Smooth muscle cell (in vitro differentiated cells): Measurements from ENCODE around the gene DPP10. TPM values are rescaled to one million over a fixed set of nuclear protein-coding genes. Genes with fewer than 3 reads are reported as not detected.

Experiments
- DNase-seq: peaks from one replicate; lab custom pipeline; 2025; ENCODE audit not compliant: unreplicated experiment; lab: John Stamatoyannopoulos, UW
- H2AFZ ChIP-seq: fragments of 200-600 bp; sonication (generic); 2 replicates; pipeline ENCODE4 v1.6.0; 2016; ENCODE audit warnings: antibody characterized with exemption, low read depth, mild to moderate bottlenecking
- H3F3A ChIP-seq: fragments of 200-600 bp; sonication (generic); 2 replicates; pipeline ENCODE4 v1.6.0; 2017; ENCODE audit warnings: antibody characterized with exemption, low read depth
- H3K27ac ChIP-seq: fragments of 200-600 bp; sonication (generic); 2 replicates; pipeline ENCODE4 v1.5.1; 2016; ENCODE audit warnings: low read depth, mild to moderate bottlenecking
- H3K27me3 ChIP-seq: fragments of 200-600 bp; sonication (generic); 2 replicates; pipeline ENCODE4 v1.6.1; 2016; ENCODE audit warnings: low read depth, mild to moderate bottlenecking
- H3K36me3 ChIP-seq: fragments of 200-600 bp; sonication (generic); 2 replicates; pipeline ENCODE4 v1.5.1; 2016; ENCODE audit warnings: low read depth
- H3K4me1 ChIP-seq: fragments of 200-600 bp; sonication (generic); 2 replicates; pipeline ENCODE4 v1.5.1; 2016; ENCODE audit warnings: low read depth
- H3K4me2 ChIP-seq: fragments of 200-600 bp; sonication (generic); 2 replicates; pipeline ENCODE4 v1.6.0; 2016; ENCODE audit warnings: mild to moderate bottlenecking
- H3K4me3 ChIP-seq: fragments of 200-600 bp; sonication (generic); 2 replicates; pipeline ENCODE4 v1.5.1; 2016; ENCODE audit warnings: mild to moderate bottlenecking
- H3K79me2 ChIP-seq: fragments of 200-600 bp; sonication (generic); 2 replicates; pipeline ENCODE4 v1.6.0; 2016; ENCODE audit warnings: low read depth, mild to moderate bottlenecking
- H3K9ac ChIP-seq: fragments of 200-600 bp; sonication (generic); 2 replicates; pipeline ENCODE4 v1.6.0; 2016; ENCODE audit warnings: low read depth
- H3K9me3 ChIP-seq: fragments of 200-600 bp; sonication (generic); replicated peaks from 2 replicates; pipeline ENCODE4 v1.5.1; 2016; ENCODE audit warnings: low read depth
- H4K20me1 ChIP-seq: fragments of 200-600 bp; sonication (generic); 2 replicates; pipeline ENCODE4 v1.6.0; 2016; ENCODE audit warnings: low read depth
- WGBS: methylation state at CpG from one replicate; pipeline ENCODE4 v1.1.7; 2016; ENCODE audit warnings: low lambda C conversion rate; 5-methylcytosine and 5-hydroxymethylcytosine counted together
- polyA plus RNA-seq: library from polyadenylated mRNA; unstranded; fragments of >200 nt; fragmentation: Nextera tagmentation; extraction: Ambion mirVana; gene quantifications from 2 replicates; pipeline ENCODE4 v1.2.1, GENCODE V29; 2016
- total RNA-seq: library from RNA; depleted of rRNA; stranded (reverse); fragments of >200 nt; gene quantifications from 2 replicates; pipeline ENCODE4 v1.2.3, GENCODE V29; 2014
- TF ChIP-seq, protein P1 (sequence below): fragments of 200-600 bp; sonication (generic); IDR thresholded peaks from 2 replicates; pipeline ENCODE4 v1.5.1; 2017; ENCODE audit warnings: borderline replicate concordance, mild to moderate bottlenecking, antibody characterized with exemption; ENCODE audit not compliant: insufficient read depth, poor library complexity, severe bottlenecking

The DPP10 gene
- total and polyA plus RNA-seq, 2 experiments from 2014 or later: 3.6 TPM; not detected in 1

DNA sequence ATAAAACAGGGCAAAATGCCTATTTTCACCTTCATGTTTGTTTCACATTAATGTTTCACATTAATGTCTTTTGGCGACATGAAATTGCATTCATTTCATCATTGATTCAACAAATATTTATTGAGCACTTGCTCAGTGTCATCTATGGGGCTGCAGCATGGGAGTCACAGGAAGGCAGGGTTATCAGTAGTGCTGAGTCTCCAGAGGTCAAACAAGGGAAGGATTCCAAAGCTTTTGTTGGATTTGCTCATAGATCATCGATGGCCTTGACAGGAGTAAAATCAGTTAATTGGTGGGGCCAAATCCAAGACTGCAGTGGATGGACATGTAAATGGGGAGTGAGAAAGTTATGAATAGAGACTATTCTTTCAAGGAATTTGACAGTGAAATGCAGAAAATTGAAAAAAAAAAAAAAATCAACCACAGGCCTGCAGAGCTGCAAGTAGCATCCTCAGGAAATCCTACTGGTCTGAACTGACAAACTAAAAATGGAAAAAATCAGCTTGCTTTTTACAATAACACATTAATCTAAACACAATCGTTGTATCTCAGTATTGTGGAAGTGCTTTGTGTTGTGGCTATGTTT is 1290.8 kb downstream of the DPP10 start:
- 80% methylated on average over 3 of the region's 3 CpGs for WGBS
- DNase-seq: no peak
- H3F3A ChIP-seq: no peaks in the 10 kb centered on the region
- no peaks in the 10 kb centered on the region for H4K20me1 ChIP-seq
- TF ChIP-seq, protein P1, sequence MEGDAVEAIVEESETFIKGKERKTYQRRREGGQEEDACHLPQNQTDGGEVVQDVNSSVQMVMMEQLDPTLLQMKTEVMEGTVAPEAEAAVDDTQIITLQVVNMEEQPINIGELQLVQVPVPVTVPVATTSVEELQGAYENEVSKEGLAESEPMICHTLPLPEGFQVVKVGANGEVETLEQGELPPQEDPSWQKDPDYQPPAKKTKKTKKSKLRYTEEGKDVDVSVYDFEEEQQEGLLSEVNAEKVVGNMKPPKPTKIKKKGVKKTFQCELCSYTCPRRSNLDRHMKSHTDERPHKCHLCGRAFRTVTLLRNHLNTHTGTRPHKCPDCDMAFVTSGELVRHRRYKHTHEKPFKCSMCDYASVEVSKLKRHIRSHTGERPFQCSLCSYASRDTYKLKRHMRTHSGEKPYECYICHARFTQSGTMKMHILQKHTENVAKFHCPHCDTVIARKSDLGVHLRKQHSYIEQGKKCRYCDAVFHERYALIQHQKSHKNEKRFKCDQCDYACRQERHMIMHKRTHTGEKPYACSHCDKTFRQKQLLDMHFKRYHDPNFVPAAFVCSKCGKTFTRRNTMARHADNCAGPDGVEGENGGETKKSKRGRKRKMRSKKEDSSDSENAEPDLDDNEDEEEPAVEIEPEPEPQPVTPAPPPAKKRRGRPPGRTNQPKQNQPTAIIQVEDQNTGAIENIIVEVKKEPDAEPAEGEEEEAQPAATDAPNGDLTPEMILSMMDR: no peak
- H3K4me2 ChIP-seq: no peak overlapping the region
- H3K4me1 ChIP-seq: no peaks in the 10 kb centered on the region
- no peak overlapping the region for H3K4me3 ChIP-seq
- no peak overlapping the region for H3K9ac ChIP-seq
- no peaks in the 10 kb centered on the region for H3K27me3 ChIP-seq
- H3K27ac ChIP-seq: no peak overlapping the region
- H2AFZ ChIP-seq: no peak overlapping the region
- H3K9me3 ChIP-seq: no peaks in the 10 kb centered on the region
- H3K36me3 ChIP-seq: no peaks in the 10 kb centered on the region
- no peaks in the 10 kb centered on the region for H3K79me2 ChIP-seq

DNA sequence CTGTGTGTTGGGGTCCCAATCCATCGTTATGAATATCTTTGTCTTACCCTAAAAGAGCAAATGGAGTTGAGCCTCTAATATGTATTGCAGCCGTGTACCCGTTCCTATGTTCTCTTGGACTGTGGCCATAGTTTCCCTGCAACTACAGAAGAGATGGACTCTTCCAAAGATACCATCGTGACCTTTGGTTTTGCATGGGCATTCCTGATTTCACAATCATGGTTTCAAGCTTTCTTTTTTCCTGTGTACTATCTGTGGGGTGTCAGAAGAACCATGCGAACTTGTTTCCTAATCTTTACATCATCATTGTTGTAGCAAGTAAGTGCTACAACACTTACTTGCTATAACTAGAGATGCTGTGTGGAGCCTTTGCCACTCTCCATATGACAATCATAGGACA is 1295.7 kb downstream of the DPP10 start:
- TF ChIP-seq, protein P1: no peak
- H4K20me1 ChIP-seq: no peaks in the 10 kb centered on the region
- no peaks in the 10 kb centered on the region for H3K79me2 ChIP-seq
- H3F3A ChIP-seq: no peaks in the 10 kb centered on the region
- no peaks in the 10 kb centered on the region for H3K9me3 ChIP-seq
- 92% methylated on average over 5 of the region's 5 CpGs for WGBS
- no peak overlapping the region for H3K4me3 ChIP-seq
- no peaks in the 10 kb centered on the region for H3K36me3 ChIP-seq
- no peak overlapping the region for H2AFZ ChIP-seq
- no peak for DNase-seq
- H3K27me3 ChIP-seq: no peaks in the 10 kb centered on the region
- no peak overlapping the region for H3K27ac ChIP-seq
- no peaks in the 10 kb centered on the region for H3K4me1 ChIP-seq
- H3K9ac ChIP-seq: no peak overlapping the region
- H3K4me2 ChIP-seq: no peak overlapping the region

DNA sequence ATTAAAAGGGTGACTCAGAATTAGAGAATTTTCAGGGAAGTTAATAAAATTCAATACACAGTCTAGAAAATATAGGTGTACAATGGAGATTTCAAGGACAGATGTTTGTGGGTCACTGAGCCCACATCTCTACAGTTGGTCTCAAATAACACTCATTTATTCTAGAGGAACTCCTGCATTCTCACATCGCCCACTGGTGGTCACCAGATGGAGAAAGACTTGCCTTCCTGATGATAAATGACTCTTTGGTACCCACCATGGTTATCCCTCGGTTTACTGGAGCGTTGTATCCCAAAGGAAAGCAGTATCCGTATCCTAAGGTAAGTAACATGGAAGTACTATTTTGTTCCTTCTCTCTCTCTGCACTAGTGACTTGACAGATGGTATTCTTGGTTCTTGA is 1297.1 kb downstream of the DPP10 start:
- no peaks in the 10 kb centered on the region for H3K4me1 ChIP-seq
- no peak overlapping the region for H3K4me2 ChIP-seq
- TF ChIP-seq, protein P1: peak; percentile 27
- no peaks in the 10 kb centered on the region for H3K36me3 ChIP-seq
- H3K27ac ChIP-seq: no peak overlapping the region
- H3K27me3 ChIP-seq: no peaks in the 10 kb centered on the region
- no peak for DNase-seq
- H3K9me3 ChIP-seq: no peaks in the 10 kb centered on the region
- H3K79me2 ChIP-seq: no peaks in the 10 kb centered on the region
- H3F3A ChIP-seq: no peaks in the 10 kb centered on the region
- H2AFZ ChIP-seq: no peak overlapping the region
- H4K20me1 ChIP-seq: no peaks in the 10 kb centered on the region
- WGBS: 82% methylated on average over 4 of the region's 4 CpGs
- H3K4me3 ChIP-seq: no peak overlapping the region
- H3K9ac ChIP-seq: no peak overlapping the region

DNA sequence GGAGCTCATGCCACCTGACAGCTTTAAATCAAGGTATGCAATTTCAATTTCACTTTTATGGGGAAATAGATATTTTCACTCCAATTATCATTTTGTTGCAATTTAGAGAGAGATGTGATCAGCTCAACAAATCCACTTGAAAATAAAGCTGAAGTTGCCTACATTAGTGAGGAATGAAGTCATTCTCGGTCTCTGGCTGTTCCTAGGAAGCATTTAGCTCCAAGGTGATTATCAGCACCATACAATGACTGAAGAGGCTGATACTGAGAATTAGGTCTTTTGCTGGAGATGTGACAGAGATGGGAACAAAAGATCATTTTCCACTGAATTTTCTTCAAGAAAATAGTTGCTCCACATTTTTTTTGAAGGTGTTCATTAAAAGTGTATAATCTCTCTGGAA is 1303.7 kb downstream of the DPP10 start:
- Histone ChIP-seq H3K4me3 (no peak overlapping the region), H3K9ac (no peak overlapping the region)
- WGBS: 14% methylated on average over 1 of the region's 1 CpG

More for the DNA sequence above, 1303.7 kb downstream of the DPP10 start:
- H3K27me3 ChIP-seq: no peaks in the 10 kb centered on the region
- H2AFZ ChIP-seq: no peak overlapping the region
- no peaks in the 10 kb centered on the region for H3K4me1 ChIP-seq
- no peak overlapping the region for H3K4me2 ChIP-seq
- no peaks in the 10 kb centered on the region for H3K36me3 ChIP-seq
- DNase-seq: no peak
- H3F3A ChIP-seq: no peaks in the 10 kb centered on the region
- no peaks in the 10 kb centered on the region for H3K9me3 ChIP-seq
- no peak overlapping the region for H3K27ac ChIP-seq
- H4K20me1 ChIP-seq: no peaks in the 10 kb centered on the region
- no peaks in the 10 kb centered on the region for H3K79me2 ChIP-seq
- TF ChIP-seq, protein P1: no peak
